Posterior cingulate gyrus (tissue), 11 donors: ENCODE measurements around the gene LMBR1.
"Not testable (repeated sequence)": the region's sequence is repeated elsewhere in the genome, so short reads cannot be mapped to it uniquely, and the experiment has no call there.

Source experiments
- DNase-seq, 10 donors: peaks; one replicate each; pipeline versions ENCODE4 v3.0.0 to v3.0.0-alpha.2; 2020 to 2021; ENCODE audit warnings: mixed read lengths in 3 of 10
- intact Hi-C: fragments of 100-400 bp; cut with DNase I; formaldehyde crosslinking; loops from one replicate; pipeline ENCODE4 v1.15.1; 2023

The LMBR1 gene

GRCh38 chr7:156892821-156893706 lies at the start of gene LMBR1:
Gene LMBR1, minus strand, starts transcription at chr7:156893183. Its CDS starts 190 bp downstream, at chr7:156892993.
- intact Hi-C loops: loop anchor here (5.0 kb wide), 1 partner anchor 54 kb away; the partner anchor contains the start of gene NOM1

GRCh38 chr7:156942708-156943090 lies 49.7 kb upstream of the LMBR1 start:
- intact Hi-C loops: loop anchor here (10.0 kb wide), 1 partner anchor 392 kb away; the partner anchor contains the start of gene DNAJB6
- no peak for DNase-seq

More at GRCh38 chr7:156892821-156893706, at the start of gene LMBR1:
- DNase-seq: peak; percentile 84 to 98 (median 90)

GRCh38 chr7:156941393-156942182 lies 48.6 kb upstream of the LMBR1 start:
- no peak for DNase-seq
- intact Hi-C loops: loop anchor here (10.0 kb wide), 1 partner anchor 393 kb away; the partner anchor contains the start of gene DNAJB6

GRCh38 chr7:156940421-156941122 lies 47.6 kb upstream of the LMBR1 start:
- DNase-seq: no peak
- intact Hi-C loops: loop anchor here (10.0 kb wide), 1 partner anchor 394 kb away; the partner anchor contains the start of gene DNAJB6

- intact Hi-C loops, DNase-seq: not testable (repeated sequence)
Measured at GRCh38 chr7:156936766-156937165, 43.8 kb upstream of the LMBR1 start.

GRCh38 chr7:156935250-156935649 lies 42.3 kb upstream of the LMBR1 start:
- DNase-seq: no peak
- intact Hi-C loops: no loop called here

- no peak for DNase-seq
- intact Hi-C loops: no loop called here
Measured at GRCh38 chr7:156932006-156932405, 39.0 kb upstream of the LMBR1 start.

- intact Hi-C loops: no loop called here
- no peak for DNase-seq
Measured at GRCh38 chr7:156929789-156930539, 37.0 kb upstream of the LMBR1 start.

GRCh38 chr7:156928406-156928747 lies 35.4 kb upstream of the LMBR1 start:
- DNase-seq: no peak
- intact Hi-C loops: no loop called here

- intact Hi-C loops: no loop called here
Measured at GRCh38 chr7:156927571-156928405, 34.8 kb upstream of the LMBR1 start.

GRCh38 chr7:156925821-156926220 lies 32.8 kb upstream of the LMBR1 start:
- DNase-seq: not testable (repeated sequence)

More at GRCh38 chr7:156927571-156928405, 34.8 kb upstream of the LMBR1 start:
- DNase-seq: no peak

GRCh38 chr7:156922304-156922703 lies 29.3 kb upstream of the LMBR1 start:
- intact Hi-C loops: not testable (repeated sequence)

More at GRCh38 chr7:156925821-156926220, 32.8 kb upstream of the LMBR1 start:
- intact Hi-C loops: not testable (repeated sequence)

GRCh38 chr7:156920487-156921373 lies 27.7 kb upstream of the LMBR1 start:
- DNase-seq: peak in 1 of 10 donors; percentile 49
- intact Hi-C loops: not testable (repeated sequence)

More at GRCh38 chr7:156922304-156922703, 29.3 kb upstream of the LMBR1 start:
- not testable (repeated sequence) for DNase-seq

- intact Hi-C loops: no loop called here
- DNase-seq: no peak
Measured at GRCh38 chr7:156920076-156920475, 27.1 kb upstream of the LMBR1 start.

GRCh38 chr7:156919132-156919713 lies 26.2 kb upstream of the LMBR1 start:
- intact Hi-C loops: no loop called here
- peak in 1 of 10 donors; percentile 57 for DNase-seq

- DNase-seq: no peak
- intact Hi-C loops: no loop called here
Measured at GRCh38 chr7:156918635-156919034, 25.7 kb upstream of the LMBR1 start.

- intact Hi-C loops: loop anchor here (2.0 kb wide), 1 partner anchor 341 kb away; no protein-coding TSS in a partner anchor
- DNase-seq: not testable (repeated sequence)
Measured at GRCh38 chr7:156909574-156910252, 16.7 kb upstream of the LMBR1 start.
